GM19238 (cell line): ENCODE measurements around the gene CPAMD8.
A peak's percentile ranks its signal among the peaks of the same experiment; 100 is the strongest.

Experiments used
- DNase-seq: peaks from one replicate; pipeline ENCODE4 v3.0.0; 2011; ENCODE audit warnings: low spot score; ENCODE audit not compliant: insufficient read length

The CPAMD8 gene

DNA sequence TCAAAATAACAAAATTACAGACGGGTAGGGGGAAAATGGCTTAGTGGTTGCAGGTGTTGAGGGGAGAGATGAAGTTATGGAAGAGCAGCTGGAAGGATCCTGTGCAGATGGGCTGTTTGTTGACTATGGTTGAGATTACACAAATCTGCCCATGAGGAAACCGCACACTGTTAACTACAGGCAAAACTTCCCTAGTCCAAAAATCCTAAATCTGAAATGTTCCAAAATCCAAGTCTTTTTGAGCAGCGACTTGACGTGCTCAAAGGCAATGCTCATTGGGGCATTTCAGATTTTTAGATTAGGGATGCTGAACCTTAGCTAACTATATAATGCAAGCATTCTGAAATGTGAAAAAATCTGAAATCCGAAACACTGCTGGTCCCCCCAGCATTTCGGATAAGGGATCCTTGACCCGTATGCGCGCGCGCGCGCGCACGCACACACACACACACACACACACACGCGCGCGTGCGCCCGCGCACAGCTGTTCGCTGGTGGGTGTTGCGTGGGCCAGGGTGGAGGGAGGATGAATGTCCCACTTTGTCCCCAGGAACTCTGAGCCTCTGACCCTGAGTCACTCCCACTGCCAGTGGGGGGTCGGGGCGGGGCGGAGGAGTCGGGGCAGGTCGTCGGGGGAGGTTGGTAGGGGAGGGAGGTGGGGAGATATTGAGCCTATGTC, 131.0 kb downstream of the CPAMD8 start:
- no peak for DNase-seq

DNA sequence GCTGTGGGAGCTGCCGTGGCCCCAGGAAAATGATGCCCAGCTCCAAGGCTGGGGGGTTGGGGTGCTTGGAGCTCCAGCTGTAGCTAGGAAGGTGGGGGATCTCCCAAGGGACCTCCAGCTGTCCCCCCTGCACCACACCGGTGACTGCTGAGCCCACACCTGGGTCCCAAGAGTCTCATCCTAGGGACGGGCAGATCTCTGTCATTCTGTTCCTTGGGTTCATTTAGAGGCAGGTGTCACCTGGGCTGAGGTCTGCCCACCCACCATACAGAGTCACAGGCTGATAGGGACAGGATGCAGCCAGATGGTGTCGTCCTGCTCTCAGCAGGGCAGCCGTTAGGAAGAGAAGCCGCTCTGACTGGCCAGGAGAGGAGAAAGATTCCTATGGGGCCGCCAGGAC, 132.5 kb downstream of the CPAMD8 start:
- DNase-seq: no peak

DNA sequence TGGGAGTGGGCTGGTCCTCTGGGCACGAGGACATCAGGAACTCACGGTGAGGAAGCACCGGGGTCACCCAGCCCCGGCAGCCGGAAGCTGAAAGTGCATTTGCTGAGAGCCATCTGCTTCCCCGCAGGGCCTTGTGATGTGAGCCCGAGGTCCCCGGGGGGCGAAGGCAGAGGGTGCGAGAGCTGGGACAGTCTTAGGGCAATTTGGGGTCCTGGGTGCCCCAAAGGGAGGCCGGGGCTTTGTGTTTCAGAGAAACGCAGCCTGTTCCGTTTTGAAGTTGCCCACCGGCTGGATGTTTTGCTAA, 133.0 kb downstream of the CPAMD8 start:
- peak; percentile 62 for DNase-seq

DNA sequence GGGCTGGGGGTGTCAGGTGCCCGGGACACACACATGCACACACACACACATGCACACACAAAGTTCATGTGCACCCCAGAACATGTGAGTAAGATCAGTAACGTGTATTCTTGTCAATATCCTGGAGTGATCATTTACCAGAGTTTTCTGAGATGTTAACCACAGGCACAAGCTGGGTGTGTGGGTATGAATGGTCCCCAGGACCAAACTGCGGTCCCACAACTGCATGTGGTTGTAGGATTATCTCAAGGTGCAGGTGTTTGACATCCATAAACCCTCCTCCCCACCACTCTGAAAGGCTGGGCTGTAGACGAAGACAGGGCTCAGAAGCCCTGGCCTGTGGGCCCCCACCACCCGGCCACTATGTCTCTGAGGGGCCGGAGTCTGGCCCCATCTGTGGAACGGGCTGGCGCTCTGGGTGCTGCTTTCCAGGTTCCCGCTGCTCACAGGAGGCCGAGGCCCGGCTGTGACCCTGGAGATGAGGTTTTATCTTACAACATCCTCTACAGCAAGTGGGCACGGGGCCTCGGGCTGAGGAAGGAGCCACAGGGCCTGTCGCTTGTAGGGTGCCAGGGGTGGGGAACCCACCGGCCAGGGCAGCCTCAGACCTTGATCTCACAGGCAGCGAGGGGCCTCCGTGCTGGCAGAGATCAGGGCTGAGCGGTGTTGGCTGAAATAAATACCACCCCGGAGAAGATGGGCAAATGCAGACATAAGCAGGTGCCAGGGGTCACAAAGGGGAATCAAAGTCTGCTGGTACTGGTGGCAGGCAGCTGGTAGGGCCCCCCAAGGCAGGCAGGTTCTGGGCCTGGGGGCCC, 133.5 kb downstream of the CPAMD8 start:
- peak; percentile 61 for DNase-seq

DNA sequence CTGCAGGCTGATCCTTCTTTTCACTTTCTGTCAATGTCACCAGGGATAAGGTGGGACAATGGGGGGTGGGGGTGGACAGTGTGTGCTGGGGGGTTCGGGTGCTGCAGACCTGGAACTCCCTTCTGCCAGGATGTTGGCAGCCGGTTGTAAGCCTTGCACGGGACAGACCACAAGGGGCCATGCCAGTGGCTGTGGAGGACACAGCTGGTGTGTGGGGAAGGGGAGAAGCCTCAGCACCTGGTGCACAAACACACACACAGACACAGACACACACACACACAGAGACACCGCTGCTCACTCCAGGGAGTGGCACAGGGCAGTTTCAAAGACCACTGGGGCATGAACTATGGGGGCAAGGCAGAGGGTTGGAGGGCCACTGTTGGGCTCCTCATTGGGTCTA, 134.2 kb downstream of the CPAMD8 start:
- DNase-seq: no peak

DNA sequence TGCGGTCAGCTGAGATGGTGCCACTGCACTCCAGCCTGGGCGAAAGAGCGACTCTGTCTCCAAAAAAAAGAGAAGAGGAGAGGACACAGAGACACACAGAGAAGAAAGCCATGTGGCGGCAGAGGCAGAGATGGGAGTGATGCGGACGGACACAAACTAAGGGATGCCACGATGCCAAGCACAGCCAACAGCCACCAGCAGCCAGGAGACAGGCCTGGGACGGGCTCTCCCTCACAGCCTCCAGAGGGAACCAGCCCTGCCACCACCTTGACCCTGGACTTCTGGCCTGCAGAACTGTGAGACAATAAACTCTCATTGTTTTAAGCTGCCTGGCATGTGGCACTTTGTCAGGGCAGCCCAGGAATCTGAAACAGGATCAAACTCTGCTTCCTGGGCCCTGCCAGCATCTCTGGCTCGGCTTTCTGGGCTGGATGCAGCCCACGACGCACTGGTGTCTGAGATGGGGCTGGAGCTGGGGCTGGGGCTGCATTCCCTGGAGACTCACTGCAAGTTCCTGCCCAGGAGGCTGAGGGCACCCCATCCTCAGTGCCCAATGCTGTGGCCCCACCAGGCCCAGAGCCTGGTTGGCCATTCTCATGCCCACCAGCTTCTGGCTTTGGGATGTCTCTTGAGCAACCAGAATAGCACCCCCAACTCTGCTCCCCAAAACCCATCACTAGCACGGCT, 134.8 kb downstream of the CPAMD8 start:
- DNase-seq: no peak

DNA sequence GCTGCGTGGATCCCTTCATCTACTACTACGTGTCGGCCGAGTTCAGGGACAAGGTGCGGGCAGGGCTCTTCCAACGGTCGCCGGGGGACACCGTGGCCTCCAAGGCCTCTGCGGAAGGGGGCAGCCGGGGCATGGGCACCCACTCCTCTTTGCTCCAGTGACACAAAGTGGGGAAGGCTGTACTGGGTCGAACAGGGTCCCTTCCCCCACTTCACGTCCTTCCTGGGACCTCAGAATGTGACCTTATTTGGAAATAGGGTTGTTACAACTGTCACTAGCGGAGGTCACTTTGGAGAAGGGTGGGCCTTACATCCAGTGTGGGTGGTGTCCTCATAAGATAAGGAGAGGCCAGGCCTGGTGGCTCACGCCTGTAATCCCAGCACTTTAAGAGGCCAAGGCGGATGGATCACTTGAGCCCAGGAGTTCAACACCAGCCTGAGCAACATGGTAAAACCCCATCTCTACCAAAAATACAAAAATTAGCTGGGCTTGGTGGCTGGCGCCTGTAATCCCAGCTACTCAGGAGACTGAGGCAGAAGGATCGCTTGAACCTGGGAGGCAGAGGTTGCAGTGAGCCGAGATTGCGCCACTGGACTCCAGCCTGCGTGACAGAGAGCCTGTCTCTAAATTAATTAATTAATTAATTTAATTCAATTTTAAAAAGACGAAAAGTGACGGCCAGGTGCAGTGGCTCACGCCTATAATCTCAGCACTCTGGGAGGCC, 136.0 kb downstream of the CPAMD8 start:
- no peak for DNase-seq

DNA sequence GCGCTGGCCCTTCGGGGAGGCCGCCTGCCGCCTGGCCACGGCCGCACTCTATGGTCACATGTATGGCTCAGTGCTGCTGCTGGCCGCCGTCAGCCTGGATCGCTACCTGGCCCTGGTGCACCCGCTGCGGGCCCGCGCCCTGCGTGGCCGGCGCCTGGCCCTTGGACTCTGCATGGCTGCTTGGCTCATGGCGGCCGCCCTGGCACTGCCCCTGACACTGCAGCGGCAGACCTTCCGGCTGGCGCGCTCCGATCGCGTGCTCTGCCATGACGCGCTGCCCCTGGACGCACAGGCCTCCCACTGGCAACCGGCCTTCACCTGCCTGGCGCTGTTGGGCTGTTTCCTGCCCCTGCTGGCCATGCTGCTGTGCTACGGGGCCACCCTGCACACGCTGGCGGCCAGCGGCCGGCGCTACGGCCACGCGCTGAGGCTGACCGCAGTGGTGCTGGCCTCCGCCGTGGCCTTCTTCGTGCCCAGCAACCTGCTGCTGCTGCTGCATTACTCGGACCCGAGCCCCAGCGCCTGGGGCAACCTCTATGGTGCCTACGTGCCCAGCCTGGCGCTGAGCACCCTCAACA, 136.6 kb downstream of the CPAMD8 start:
- no peak for DNase-seq

DNA sequence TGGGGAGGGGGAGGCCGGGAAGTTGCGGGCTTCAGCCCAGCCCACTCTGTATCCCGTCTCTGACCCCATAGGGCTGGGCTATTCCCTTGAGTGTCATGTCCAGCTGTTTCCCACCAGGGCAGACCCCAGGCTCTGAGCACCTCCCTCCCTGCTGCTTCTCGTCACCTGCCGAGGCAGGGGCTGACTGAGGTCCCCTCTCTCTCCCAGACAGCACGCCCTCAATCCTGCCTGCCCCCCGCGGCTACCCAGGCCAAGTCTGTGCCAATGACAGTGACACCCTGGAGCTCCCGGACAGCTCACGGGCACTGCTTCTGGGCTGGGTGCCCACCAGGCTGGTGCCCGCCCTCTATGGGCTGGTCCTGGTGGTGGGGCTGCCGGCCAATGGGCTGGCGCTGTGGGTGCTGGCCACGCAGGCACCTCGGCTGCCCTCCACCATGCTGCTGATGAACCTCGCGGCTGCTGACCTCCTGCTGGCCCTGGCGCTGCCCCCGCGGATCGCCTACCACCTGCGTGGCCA, 137.2 kb downstream of the CPAMD8 start:
- no peak for DNase-seq

DNA sequence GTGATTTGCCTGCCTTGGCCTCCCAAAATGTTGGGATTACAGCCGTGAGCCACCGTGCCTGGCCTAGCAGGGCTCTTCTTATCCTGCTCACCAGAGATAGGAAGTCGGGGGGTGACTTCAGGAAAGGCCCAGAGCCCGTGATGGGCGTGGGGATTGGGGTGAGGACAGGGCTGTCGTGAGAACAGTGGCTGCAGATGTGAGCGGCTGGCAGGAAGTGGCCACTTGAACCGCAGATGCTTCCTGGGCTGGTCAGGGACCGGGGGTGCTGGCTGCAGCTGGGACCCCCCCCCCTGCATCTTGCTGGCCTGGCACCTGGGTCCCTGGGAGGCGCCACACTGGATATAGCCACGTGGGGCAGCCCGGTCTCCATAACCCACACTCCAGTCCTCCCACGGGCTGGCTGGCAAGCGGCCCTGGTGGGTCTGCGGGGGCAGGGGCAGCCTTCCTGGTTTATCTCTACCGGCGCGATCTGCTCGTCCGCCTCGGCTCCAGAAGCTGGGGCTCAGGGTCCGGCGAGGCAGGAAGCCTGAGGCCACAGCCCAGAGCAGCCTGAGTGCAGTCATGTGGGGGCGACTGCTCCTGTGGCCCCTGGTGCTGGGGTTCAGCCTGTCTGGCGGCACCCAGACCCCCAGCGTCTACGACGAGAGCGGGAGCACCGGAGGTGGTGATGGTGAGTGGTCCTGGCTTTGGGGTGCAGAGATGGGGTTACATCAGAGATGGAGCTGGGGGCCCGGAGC, 137.8 kb downstream of the CPAMD8 start, which contains the start of gene F2RL3:
F2RL3 (plus strand) TSS at position 371 of the 737 bp plus-strand sequence; CDS start at position 562, 191 bp downstream.
- DNase-seq: peak; percentile 83

DNA sequence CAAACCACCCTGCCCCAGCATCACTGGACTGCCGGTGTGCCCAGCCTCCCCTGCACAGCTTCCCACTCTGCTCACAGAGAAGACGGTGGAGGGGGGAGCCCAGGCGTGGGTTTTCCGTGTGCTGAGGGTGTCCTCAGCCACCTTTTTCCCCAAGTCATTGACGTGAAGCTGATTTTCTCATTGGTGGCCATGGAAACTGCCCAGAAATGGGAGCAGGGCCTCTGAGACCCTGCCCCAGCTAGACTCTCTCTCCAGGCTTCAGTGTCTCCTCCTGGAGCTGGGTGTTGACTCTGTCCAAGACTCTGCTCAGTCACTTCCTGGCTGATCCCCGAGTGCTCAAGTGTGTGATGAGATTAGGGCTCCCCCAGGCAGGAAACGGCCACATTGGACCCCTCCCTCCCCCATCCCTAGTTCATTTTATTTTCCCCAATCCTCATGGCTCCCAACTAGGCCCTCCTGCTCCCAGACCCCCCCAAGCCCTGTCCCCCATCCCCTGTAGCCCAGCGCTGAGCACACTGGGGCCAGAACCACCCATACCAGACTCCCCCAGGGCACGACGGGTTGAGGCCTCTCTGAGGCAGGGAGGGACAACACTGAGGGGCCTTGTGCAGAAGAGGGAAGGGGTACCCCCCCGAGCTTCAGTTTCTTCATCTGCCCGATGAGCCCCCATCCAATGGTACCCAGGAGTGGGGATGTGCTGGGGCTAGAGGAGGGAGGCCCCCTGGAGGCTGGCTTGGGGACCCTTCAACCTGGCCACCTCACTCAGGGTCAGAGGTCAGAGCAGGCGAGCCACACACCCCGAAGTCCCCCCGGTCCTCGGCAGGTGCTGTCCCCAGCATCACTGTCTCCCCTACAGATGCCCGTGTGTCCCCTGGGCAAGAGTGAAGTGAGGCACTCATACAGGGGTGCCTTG, 139.0 kb downstream of the CPAMD8 start:
- DNase-seq: no peak

DNA sequence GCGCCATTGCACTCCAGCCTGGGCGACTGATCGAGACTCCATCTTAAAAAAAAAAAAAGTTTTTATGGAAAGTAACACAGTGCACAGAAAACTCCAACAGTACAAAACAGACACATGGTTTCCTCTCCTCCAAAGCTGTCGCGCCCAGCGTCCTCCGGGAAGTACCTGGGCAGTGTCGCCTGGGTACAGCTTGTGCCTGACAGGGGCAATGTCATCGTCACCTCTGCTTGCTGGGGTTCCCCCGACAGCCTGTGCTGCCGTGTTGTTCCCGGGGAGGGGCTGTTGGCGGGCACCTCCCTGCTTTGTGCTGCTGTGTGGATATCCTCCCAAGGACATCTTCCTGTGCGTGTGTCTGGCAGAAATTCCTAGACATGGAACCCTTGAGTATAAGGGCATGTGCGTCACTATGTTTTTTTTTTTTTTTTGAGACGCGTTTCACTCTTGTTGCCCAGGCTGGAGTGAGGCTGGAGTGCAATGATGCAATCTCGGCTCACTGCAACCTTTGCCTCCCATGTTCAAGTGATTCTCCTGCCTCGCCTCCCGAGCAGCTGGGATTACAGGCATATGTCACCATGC, 140.2 kb downstream of the CPAMD8 start:
- DNase-seq: no peak

DNA sequence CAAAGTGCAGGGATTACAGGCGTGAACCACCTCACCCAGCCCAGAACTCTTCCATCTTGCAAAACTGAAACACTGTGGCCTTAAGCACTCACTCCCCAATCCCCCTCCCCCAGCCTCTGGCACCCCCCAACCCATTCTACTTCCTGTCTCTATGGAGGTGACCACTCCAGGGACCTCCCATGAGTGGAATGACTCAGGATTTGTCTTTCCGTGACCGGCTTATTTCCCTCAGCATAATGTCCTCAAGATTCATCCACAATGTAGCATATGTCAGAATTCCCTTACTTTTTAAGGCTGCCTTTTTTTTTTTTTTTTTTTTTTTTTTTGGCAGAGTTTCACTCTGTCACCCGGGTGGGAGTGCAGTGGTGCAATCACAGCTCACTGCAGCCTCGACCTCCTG, 141.4 kb downstream of the CPAMD8 start:
- no peak for DNase-seq

DNA sequence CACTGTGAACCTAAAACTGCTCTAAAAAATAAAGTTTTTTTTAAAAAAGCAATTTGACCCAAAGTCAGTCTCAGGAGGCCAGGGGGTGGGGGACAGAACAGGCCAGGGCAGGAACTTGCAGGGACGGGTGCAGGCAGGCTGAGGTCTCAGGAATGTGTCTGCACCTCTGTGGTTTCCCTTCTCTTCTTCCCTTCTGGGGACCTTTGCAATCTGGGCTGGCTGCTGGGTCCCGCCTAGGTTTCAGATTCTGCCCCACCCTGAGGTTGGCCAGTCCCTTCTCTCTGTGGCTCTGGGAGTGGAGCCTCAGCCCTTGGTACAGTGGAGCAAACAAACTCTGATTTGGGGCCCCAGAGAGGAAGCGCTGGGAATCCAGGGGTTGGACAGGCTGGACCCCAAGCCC, 143.1 kb downstream of the CPAMD8 start:
- DNase-seq: no peak

DNA sequence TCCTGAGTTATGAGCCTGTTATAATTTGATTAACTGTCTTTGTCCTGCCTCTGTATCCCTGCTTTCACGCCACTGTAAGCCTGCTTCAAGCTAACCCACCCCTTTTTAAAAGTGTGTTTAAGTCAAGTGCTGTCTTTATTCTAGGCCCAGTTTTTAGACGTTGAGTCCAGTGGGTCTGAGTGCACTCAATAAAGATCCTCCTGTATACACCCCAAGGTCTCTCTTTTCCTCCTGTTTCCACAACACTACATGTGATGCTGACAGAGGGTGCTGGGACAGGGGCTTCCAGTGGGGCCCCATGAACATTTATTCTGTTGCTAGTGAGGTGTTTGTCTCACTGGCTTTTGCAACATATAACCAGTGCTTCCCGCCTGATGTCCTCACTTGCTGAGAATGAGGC, 144.5 kb downstream of the CPAMD8 start:
- DNase-seq: no peak

DNA sequence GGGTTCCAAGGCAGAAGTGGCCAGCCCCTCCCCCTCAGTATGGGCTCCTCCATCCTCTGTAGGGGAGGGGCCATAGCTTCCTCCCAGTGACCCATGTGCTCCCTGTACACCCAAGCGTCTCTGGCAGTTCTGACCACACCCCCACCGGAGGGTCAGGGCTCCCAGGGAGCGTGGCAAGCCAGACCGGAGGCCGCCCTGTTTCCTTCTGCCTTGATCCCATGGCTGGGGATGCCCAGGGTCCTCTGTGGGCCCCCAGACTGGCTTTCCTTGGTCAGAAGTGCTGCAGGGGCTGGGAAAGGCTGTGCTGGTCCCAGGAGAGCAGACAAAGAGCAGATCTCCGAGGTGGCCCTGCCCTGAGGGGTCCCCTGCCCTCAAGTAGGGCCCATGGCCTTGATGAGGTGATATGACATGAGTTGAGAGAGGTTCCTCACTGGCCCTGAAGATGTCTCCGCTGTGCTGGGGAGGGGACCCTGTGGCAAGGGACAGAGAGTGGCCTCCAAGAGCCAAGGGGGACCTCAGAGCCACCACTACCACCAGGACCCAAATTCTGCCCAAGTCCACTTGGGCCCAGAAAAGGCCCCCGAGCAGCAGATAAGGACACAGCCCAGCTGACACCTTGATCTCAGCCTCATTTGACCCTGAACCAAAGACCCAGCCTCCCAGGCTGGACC, 145.6 kb downstream of the CPAMD8 start:
- DNase-seq: no peak

DNA sequence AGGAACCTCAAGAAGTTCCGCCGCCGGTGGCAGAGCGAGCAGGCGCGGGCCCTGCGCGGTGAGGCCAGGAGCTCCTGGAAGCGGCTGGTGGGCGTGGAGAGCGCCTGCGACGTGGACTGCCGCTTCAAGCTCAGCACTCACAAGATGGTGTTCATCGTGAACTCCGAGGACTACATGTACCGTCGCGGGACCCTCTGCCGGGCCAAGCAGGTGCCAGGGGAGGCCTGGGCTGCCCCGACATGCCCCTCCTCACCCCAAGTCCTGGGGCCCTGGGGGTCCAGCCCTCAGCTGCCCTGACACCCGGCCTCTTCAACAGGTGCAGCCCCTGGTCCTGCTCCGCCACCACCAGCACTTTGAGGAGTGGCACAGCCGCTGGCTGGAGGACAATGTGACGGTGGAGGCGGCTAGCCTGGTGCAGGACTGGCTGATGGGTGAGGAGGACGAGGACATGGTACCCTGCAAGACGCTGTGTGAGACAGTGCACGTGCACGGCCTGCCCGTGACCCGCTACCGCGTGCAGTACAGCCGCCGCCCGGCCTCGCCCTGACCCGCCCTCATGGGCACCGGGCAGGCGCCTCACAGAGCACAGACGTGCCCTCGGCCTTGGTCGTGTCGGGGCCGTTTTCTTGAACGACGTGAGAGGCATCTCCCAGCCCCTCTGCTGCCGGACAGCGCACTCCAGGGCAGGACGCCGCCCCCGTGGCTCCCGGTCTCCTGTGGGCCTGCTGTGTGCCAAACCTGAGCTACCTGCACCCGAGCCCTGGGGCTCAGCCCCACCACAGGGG, 148.2 kb downstream of the CPAMD8 start:
- no peak for DNase-seq

DNA sequence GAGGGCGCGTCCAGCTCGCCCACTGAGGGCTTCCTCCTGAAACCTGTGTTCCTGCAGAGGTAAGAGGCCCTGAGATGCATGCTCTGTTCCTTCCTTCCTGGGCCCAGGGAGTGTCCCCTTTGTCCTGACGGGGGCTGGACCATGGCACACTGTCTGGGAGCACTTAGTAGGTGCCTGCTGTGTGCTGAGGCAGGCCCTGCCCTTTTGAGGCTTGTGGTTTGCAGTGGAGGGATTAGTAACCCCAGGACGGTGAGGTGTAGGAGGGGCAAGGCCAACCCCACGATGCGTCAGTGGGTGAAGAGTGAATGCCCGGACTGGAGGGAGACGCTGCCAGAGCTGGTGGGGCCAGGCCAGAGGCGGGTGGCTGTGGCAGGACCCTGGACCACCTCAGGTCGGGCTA, 149.0 kb downstream of the CPAMD8 start:
- no peak for DNase-seq
